Cardiac muscle cell (in vitro differentiated cells and primary cell): Measurements from ENCODE around the gene DDR2. TPM values are rescaled to one million over a fixed set of nuclear protein-coding genes. Genes with fewer than 3 reads are reported as not detected.
A peak's percentile ranks its signal among the peaks of the same experiment; 100 is the strongest.
"Not testable (repeated sequence)": the region's sequence is repeated elsewhere in the genome, so short reads cannot be mapped to it uniquely, and the experiment has no call there.

Source experiments
- DNase-seq, 2 donors: peaks; one replicate each; pipeline versions ENCODE4 v3.0.0 to v3.0.0-alpha.2; 2010 to 2017; ENCODE audit warnings: low read depth in 1 of 2, low spot score in 1 of 2
- H3K27ac ChIP-seq: fragments of 200-600 bp; sonication (generic); 2 replicates; pipeline ENCODE4 v1.5.1; 2016
- H3K27me3 ChIP-seq: fragments of 200-600 bp; sonication (generic); 2 replicates; pipeline ENCODE4 v1.6.0; 2016; ENCODE audit warnings: control low read depth
- H3K36me3 ChIP-seq: fragments of 200-600 bp; sonication (generic); 2 replicates; pipeline ENCODE4 v1.5.1; 2016; ENCODE audit warnings: control low read depth
- H3K4me1 ChIP-seq: fragments of 200-600 bp; sonication (generic); 2 replicates; pipeline ENCODE4 v1.8.1; 2017; ENCODE audit warnings: low read depth, mild to moderate bottlenecking, mixed run types
- H3K4me3 ChIP-seq: fragments of 200-600 bp; sonication (generic); 2 replicates; pipeline ENCODE4 v1.5.1; 2016; ENCODE audit warnings: mild to moderate bottlenecking
- H3K9me3 ChIP-seq: fragments of 200-600 bp; sonication (generic); 2 replicates; pipeline ENCODE4 v1.5.1; 2017; ENCODE audit warnings: low read depth, mild to moderate bottlenecking, control low read depth
- CTCF ChIP-seq: IDR thresholded peaks from 2 replicates; pipeline ENCODE4 v1.5.1; 2012; ENCODE audit warnings: low read depth, mild to moderate bottlenecking, low read length
- polyA plus RNA-seq: library from polyadenylated mRNA; unstranded; fragments of >200 nt; fragmentation: Nextera tagmentation; extraction: Ambion mirVana; gene quantifications from 2 replicates; pipeline ENCODE4 v1.2.1, GENCODE V29; 2016
- total RNA-seq: library from RNA; depleted of rRNA; stranded (reverse); fragments of >200 nt; gene quantifications from 2 replicates; pipeline ENCODE4 v1.2.3, GENCODE V29; 2016

Gene DDR2
- total and polyA plus RNA-seq, 2 experiments from 2014 or later = 1.3 to 1.4 TPM

DNA sequence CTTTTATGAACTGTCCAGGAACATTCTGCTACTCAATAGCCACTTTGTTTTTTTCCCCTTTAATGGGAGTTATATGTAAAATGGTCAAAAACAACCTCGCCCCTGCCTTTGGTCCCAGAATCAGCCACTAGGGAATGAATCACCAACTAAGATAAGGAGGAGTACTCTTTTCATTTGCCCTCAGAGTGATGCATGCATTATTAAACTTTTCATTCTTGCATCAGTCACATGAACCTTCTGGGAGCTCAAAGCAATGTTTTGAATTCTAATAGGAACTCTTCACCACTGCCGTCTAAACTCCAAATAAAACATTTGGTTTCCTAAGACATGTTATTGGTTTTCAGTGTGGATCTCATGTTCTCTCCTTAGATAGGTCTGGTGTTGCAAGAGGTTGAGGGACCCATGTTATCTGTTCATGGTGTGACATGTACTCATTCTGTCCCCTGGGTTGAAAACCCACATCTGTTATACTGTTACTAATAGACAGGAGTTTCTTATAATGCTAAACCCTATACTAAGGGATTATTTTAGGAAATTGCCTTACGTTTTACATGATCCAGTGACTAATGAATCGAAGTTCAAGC is 140.4 kb downstream of the DDR2 start:
- no peaks in the 10 kb centered on the region for H3K36me3 ChIP-seq
- no peaks in the 10 kb centered on the region for H3K9me3 ChIP-seq
- H3K27me3 ChIP-seq = no peaks in the 10 kb centered on the region
- no peak for TF ChIP-seq CTCF
- no peak overlapping the region for H3K27ac ChIP-seq
- no peak overlapping the region for H3K4me3 ChIP-seq
- peaks cover 2% of the 10 kb centered on the region for H3K4me1 ChIP-seq
- DNase-seq = peak in 1 of 2 donors; percentile 47

DNA sequence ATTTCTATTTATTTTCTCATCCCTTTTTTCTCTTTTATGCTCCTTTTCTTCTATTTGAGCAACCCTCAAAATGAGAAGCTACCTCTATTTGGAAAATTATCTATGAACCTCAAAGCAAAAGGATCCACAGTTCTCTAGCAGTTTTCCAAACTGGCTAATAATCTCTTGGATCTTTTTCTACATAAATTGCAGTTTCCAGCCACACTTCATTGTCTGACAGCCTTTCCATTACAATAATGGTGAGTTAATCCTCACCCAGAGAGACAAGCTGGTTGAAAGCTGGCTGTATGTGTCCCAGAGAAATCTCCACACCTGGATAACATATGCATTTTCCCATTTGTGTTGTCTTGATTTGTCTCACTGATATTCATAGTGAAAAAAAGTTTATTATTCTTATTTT is 141.7 kb downstream of the DDR2 start:
- Histone ChIP-seq H3K9me3 (no peaks in the 10 kb centered on the region), H3K27me3 (no peaks in the 10 kb centered on the region), H3K27ac (no peak overlapping the region), H3K36me3 (no peaks in the 10 kb centered on the region), H3K4me3 (no peak overlapping the region), H3K4me1 (peaks cover 2% of the 10 kb centered on the region)
- TF ChIP-seq CTCF = no peak
- DNase-seq = no peak

GRCh38 chr1:162779043-162779442 is 146.8 kb downstream of the DDR2 start:
- no peaks in the 10 kb centered on the region for H3K4me1 ChIP-seq
- H3K9me3 ChIP-seq = no peaks in the 10 kb centered on the region
- H3K27me3 ChIP-seq = no peaks in the 10 kb centered on the region
- H3K4me3 ChIP-seq = no peak overlapping the region
- no peaks in the 10 kb centered on the region for H3K36me3 ChIP-seq
- DNase-seq = no peak
- no peak overlapping the region for H3K27ac ChIP-seq
- no peak for TF ChIP-seq CTCF

DNA sequence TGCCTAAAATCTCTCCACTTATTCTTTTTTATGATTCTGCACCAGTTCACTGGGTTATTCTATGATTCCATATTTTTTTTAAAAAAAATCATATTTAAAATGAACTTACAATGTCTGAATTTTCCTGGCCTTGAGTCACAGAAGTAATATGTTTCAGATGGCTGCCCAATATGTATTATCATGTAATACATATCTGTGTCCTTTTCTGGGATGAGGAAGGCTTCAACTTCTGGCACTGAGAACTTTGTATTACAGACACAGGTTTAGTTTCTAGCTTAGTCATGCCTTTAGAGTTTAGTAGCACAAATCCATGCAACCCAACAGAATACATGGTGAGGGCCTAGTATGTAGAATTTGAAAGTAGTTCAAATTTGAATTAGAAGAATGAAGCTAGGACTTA is 150.4 kb downstream of the DDR2 start:
- no peak for TF ChIP-seq CTCF
- Histone ChIP-seq H3K4me3 (no peak overlapping the region), H3K4me1 (no peaks in the 10 kb centered on the region), H3K27me3 (no peaks in the 10 kb centered on the region), H3K36me3 (no peaks in the 10 kb centered on the region), H3K27ac (no peak overlapping the region), H3K9me3 (no peaks in the 10 kb centered on the region)
- no peak for DNase-seq

DNA sequence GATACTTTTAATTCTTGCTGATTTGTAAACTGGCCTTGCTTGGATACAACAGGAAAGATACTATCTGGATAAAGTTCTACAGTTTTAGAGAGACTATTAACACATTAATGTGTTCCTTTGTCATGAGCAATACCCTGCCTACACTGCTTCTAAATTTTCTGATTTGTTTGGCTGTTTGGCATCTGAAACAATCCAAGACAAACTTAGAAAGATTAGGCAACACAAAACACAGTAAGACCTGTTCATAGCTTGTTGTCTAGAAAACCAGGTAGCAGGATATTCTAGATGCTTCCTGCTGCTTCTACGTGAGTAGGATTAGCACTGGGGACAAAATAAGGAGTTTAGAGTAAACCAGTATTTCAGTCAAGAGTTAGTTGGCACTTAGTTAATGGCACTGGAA is 152.7 kb downstream of the DDR2 start:
- H3K27me3 ChIP-seq, H3K9me3 ChIP-seq, H3K4me1 ChIP-seq, H3K27ac ChIP-seq, H3K4me3 ChIP-seq, DNase-seq, H3K36me3 ChIP-seq: not testable (repeated sequence)

- H3K27me3 ChIP-seq, H3K36me3 ChIP-seq, H3K27ac ChIP-seq, H3K4me1 ChIP-seq, H3K9me3 ChIP-seq, H3K4me3 ChIP-seq, DNase-seq: not testable (repeated sequence)
Observed at GRCh38 chr1:162788783-162789182, 156.5 kb downstream of the DDR2 start.

- H3K36me3 ChIP-seq, H3K4me1 ChIP-seq, H3K9me3 ChIP-seq, H3K27me3 ChIP-seq: not testable (repeated sequence)
- DNase-seq = peak; percentile 43 to 83
- Histone ChIP-seq H3K27ac (peak within 1 kb of the TSS; percentile 92), H3K4me3 (peak within 1 kb of the TSS; percentile 50)
Observed at GRCh38 chr1:162790303-162790984, 158.2 kb downstream of the DDR2 start, which contains the start of gene HSD17B7. HSD17B7 (plus strand) TSS chr1:162790702; CDS start chr1:162790801, 99 bp downstream.

DNA sequence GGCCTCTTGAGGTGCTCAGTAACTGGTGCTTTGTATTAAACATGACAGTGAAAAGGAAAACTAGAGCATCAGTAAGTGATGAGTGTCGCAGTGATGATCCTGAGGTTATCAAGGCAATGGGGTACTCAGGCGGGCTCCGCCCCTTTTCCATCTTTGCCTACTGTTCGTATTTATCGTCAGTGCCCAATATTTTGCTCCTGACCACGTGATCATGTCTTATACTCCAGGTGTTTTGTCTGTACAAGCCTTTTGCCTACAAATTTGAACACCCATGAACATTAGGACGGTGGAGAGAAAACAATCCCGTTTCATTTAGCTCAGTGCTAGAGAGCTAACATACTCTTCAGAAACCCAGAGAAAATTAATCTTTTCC is 158.7 kb downstream of the DDR2 start:
- peak in 1 of 2 donors; percentile 9 for DNase-seq
- H3K27me3 ChIP-seq, H3K36me3 ChIP-seq, H3K4me1 ChIP-seq, H3K9me3 ChIP-seq: not testable (repeated sequence)
- Histone ChIP-seq H3K4me3 (peak overlapping the region; percentile 50), H3K27ac (peak overlapping the region; percentile 81)

DNA sequence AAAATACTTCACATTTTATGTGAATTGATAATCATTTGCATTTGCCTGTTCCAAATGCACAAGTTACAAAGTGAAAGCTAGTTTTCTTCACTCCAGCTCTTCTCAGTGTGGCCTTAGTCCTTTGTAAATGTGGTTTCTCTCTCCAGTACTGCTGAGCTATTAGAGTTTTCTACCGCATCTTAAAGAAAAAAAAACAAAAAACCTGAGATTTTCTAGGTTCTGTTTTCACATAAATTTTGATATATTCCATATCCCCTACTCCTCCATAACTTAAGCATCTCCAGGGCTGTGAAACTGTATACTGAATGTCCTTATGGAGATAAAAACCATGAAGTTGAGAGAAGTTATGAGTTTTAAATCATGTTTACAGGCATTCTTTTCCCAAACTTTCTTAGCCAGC is 162.0 kb downstream of the DDR2 start:
- H3K27me3 ChIP-seq, H3K36me3 ChIP-seq, H3K9me3 ChIP-seq, H3K4me3 ChIP-seq, H3K4me1 ChIP-seq, H3K27ac ChIP-seq, DNase-seq: not testable (repeated sequence)

GRCh38 chr1:162796617-162797279 is 164.5 kb downstream of the DDR2 start:
- H3K27ac ChIP-seq, H3K4me3 ChIP-seq, H3K4me1 ChIP-seq, DNase-seq, H3K9me3 ChIP-seq, H3K27me3 ChIP-seq: not testable (repeated sequence)
- H3K36me3 ChIP-seq = peaks cover 11% of the 10 kb centered on the region
